HepG2 (cell line): ENCODE results near the gene STAB2. TPM values are rescaled to one million over a fixed set of nuclear protein-coding genes. Genes with fewer than 3 reads are reported as not detected.

Experiments
- ATAC-seq: fragments of 200-7000 bp; cut with Tn5 transposase; 3 replicates; pipeline ENCODE4 v1.9.1; 2020; ENCODE audit warnings: mild to moderate bottlenecking, moderate library complexity
- BruUV-seq: library from RNA; stranded (reverse); fragments of 400-500 nt; replicated peaks from 2 replicates; lab custom pipeline; 2021; lab: Mats Ljungman, UMichigan
- CTCF ChIA-PET: fragments of 300-600 bp; formaldehyde crosslinking; extraction: SDS; loops from one replicate; lab custom pipeline; 2021; ENCODE audit warnings: low total read pairs, inconsistent platforms, low intra/inter-chr PET ratio; lab: Yijun Ruan, JAX
- POLR2A ChIA-PET: fragments of 350-600 bp; sonication (Branson Sonifier 250); formaldehyde crosslinking; loops from one replicate; lab custom pipeline; 2020; ENCODE audit warnings: antibody characterized with exemption, inconsistent platforms; lab: Yijun Ruan, JAX
- DNase-seq: peaks from one replicate; pipeline ENCODE4 v3.0.0-alpha.2; 2015; ENCODE audit warnings: low spot score
- FAIRE-seq: peaks from 3 replicates; lab custom pipeline; 2011; peaks lifted over from hg19 to GRCh38; lab: Jason Lieb, UNC
- H2AFZ ChIP-seq: one replicate; pipeline ENCODE4 v1.6.1; 2011; ENCODE audit warnings: low read length, inconsistent platforms
- H3K27ac ChIP-seq: fragments of 300-600 bp; 3 replicates; pipeline ENCODE4 v1.8.0; 2011; ENCODE audit warnings: mixed run types, mild to moderate bottlenecking, mixed read lengths, low read length, inconsistent platforms; ENCODE audit not compliant: insufficient read depth; ENCODE audit errors: extremely low read length
- H3K27me3 ChIP-seq, 2 experiments: fragments of 200-600 bp in 1 of 2; 2 replicates in 1 of 2; 3 replicates in 1 of 2; pipeline versions ENCODE4 v1.6.0 to v1.8.0; 2011; ENCODE audit warnings: low read length in 2 of 2, mild to moderate bottlenecking in 2 of 2, moderate library complexity in 2 of 2, inconsistent platforms in 1 of 2; ENCODE audit not compliant: insufficient read depth in 2 of 2, control insufficient read depth in 1 of 2
- H3K36me3 ChIP-seq, 2 experiments: fragments of 200-600 bp in 1 of 2; replicated peaks in 1 of 2; 2 replicates in 1 of 2; 3 replicates in 1 of 2; pipeline versions ENCODE4 v1.5.1 to v1.8.0; 2011; ENCODE audit warnings: low read length in 2 of 2, inconsistent platforms in 1 of 2; ENCODE audit not compliant: insufficient read depth in 2 of 2, control insufficient read depth in 1 of 2
- H3K4me1 ChIP-seq: 2 replicates; pipeline ENCODE4 v1.5.1; 2012; ENCODE audit warnings: low read length, inconsistent platforms; ENCODE audit not compliant: insufficient read depth
- H3K4me2 ChIP-seq: 2 replicates; pipeline ENCODE4 v1.6.0; 2011; ENCODE audit warnings: low read depth, low read length, inconsistent platforms
- H3K4me3 ChIP-seq, 3 experiments: fragments of 200-600 bp in 1 of 3; sonication (generic), shearing (Covaris generic) in 1 of 3; replicated peaks in 1 of 3; 2 replicates each; pipeline ENCODE4 v1.5.1; 2011 to 2016; ENCODE audit warnings: low read length in 3 of 3, inconsistent platforms in 2 of 3, low read depth in 2 of 3, mild to moderate bottlenecking in 2 of 3, control low read depth in 1 of 3, mixed read lengths in 1 of 3; ENCODE audit not compliant: insufficient read depth in 1 of 3
- H3K79me2 ChIP-seq: one replicate; pipeline ENCODE4 v1.6.1; 2011; ENCODE audit warnings: low read length, inconsistent platforms; ENCODE audit not compliant: insufficient read depth
- H3K9ac ChIP-seq: 2 replicates; pipeline ENCODE4 v1.6.0; 2011; ENCODE audit warnings: mild to moderate bottlenecking, low read depth, low read length, inconsistent platforms; ENCODE audit not compliant: insufficient read depth
- H3K9me3 ChIP-seq: 2 replicates; pipeline ENCODE4 v1.5.1; 2012; ENCODE audit warnings: mild to moderate bottlenecking, low read length
- H4K20me1 ChIP-seq: 2 replicates; pipeline ENCODE4 v1.6.0; 2011; ENCODE audit warnings: inconsistent platforms, mild to moderate bottlenecking, low read length, moderate library complexity; ENCODE audit not compliant: insufficient read depth
- HOXA3 ChIP-seq: sonication (generic); formaldehyde crosslinking; IDR thresholded peaks from 2 replicates; pipeline ENCODE4 v1.5.0; 2020; ENCODE audit warnings: missing genetic modification reagents
- REXO4 ChIP-seq: sonication (generic); formaldehyde crosslinking; IDR thresholded peaks from 2 replicates; pipeline ENCODE4 v1.8.0; 2022; ENCODE audit warnings: missing genetic modification reagents, mild to moderate bottlenecking, borderline replicate concordance
- TBX3 ChIP-seq: fragments of 450-650 bp; IDR thresholded peaks from 2 replicates; pipeline ENCODE4 v1.6.1; 2017; ENCODE audit warnings: antibody characterized with exemption, mild to moderate bottlenecking, inconsistent platforms, borderline replicate concordance
- ZBTB42 ChIP-seq: sonication (generic); formaldehyde crosslinking; IDR thresholded peaks from 2 replicates; pipeline ENCODE4 v1.5.0; 2020; ENCODE audit warnings: mild to moderate bottlenecking, missing genetic modification reagents
- ZFP37 ChIP-seq: sonication (generic); formaldehyde crosslinking; IDR thresholded peaks from 2 replicates; pipeline ENCODE4 v1.4.0; 2020; ENCODE audit warnings: missing genetic modification reagents, borderline replicate concordance
- ZFP91 ChIP-seq: sonication (generic); formaldehyde crosslinking; IDR thresholded peaks from 2 replicates; pipeline ENCODE4 v1.9.0; 2022; ENCODE audit warnings: missing genetic modification reagents, mild to moderate bottlenecking, borderline replicate concordance
- ZNF10 ChIP-seq: sonication (generic); formaldehyde crosslinking; IDR thresholded peaks from 2 replicates; pipeline ENCODE4 v1.4.0; 2020; ENCODE audit warnings: mild to moderate bottlenecking, low read depth, missing genetic modification reagents, borderline replicate concordance
- ZNF235 ChIP-seq: sonication (generic); formaldehyde crosslinking; IDR thresholded peaks from 2 replicates; pipeline ENCODE4 v1.8.1; 2023; ENCODE audit warnings: mild to moderate bottlenecking, missing genetic modification reagents, borderline replicate concordance
- ZNF24 ChIP-seq: fragments of 450-650 bp; IDR thresholded peaks from 2 replicates; pipeline ENCODE4 v1.6.1; 2017; ENCODE audit warnings: antibody characterized with exemption, mild to moderate bottlenecking
- ZNF460 ChIP-seq: sonication (generic); formaldehyde crosslinking; IDR thresholded peaks from 2 replicates; pipeline ENCODE4 v1.5.1; 2020; ENCODE audit warnings: missing genetic modification reagents, mild to moderate bottlenecking, borderline replicate concordance
- ZNF512B ChIP-seq: sonication (generic); formaldehyde crosslinking; IDR thresholded peaks from 2 replicates; pipeline ENCODE4 v1.5.1; 2020; ENCODE audit warnings: missing genetic modification reagents, mild to moderate bottlenecking, borderline replicate concordance
- ZNF652 ChIP-seq: IDR thresholded peaks from 2 replicates; pipeline ENCODE4 v1.6.1; 2016; ENCODE audit warnings: low read depth, borderline replicate concordance
- WGBS: methylation state at CpG from one replicate; pipeline ENCODE4 v1.1.6; 2017; ENCODE audit warnings: low lambda C conversion rate; 5-methylcytosine and 5-hydroxymethylcytosine counted together
- in situ Hi-C: cut with HindIII; loops from 2 replicates; pipeline ENCODE4 v1.10.0; 2017; ENCODE audit warnings: low pct_unique_long_range_greater_than_20kb; ENCODE audit not compliant: extremely low pct_ligation_motif_present
- intact Hi-C: fragments of 100-400 bp; cut with micrococcal nuclease; formaldehyde crosslinking; loops from one replicate; pipeline ENCODE4 v1.10.0; 2022; ENCODE audit not compliant: unreplicated experiment
- polyA plus RNA-seq, 8 experiments: library from polyadenylated mRNA; depleted of rRNA in 3 of 8; stranded (reverse) in 7 of 8; unstranded in 1 of 8; fragments of >200 nt; fragmentation: Illumina TruSeq in 4 of 8; extraction: Trizol in 4 of 8; gene quantifications; 2 replicates each; pipeline versions ENCODE4 v1.2.1 to v1.2.3, GENCODE V29; 2011 to 2016; ENCODE audit warnings: low read depth in 4 of 8, missing spikeins in 1 of 8, mixed read lengths in 1 of 8; ENCODE audit not compliant: insufficient read depth in 1 of 8
- total RNA-seq, 5 experiments: library from RNA; depleted of rRNA; stranded (reverse); fragments of >200 nt; fragmentation: Illumina TruSeq; extraction: Trizol; gene quantifications; 2 replicates each; pipeline ENCODE4 v1.2.3, GENCODE V29; 2016; ENCODE audit warnings: low read depth in 1 of 5
- TF ChIP-seq, protein P1 (sequence below): sonication (generic); formaldehyde crosslinking; IDR thresholded peaks from 2 replicates; pipeline ENCODE4 v1.4.0; 2020; ENCODE audit warnings: missing genetic modification reagents

The STAB2 gene
- total and polyA plus RNA-seq, 2 of the 13 experiments (the other 11 are each of a cell fraction or from before 2014, with no cell fraction given): not detected

DNA sequence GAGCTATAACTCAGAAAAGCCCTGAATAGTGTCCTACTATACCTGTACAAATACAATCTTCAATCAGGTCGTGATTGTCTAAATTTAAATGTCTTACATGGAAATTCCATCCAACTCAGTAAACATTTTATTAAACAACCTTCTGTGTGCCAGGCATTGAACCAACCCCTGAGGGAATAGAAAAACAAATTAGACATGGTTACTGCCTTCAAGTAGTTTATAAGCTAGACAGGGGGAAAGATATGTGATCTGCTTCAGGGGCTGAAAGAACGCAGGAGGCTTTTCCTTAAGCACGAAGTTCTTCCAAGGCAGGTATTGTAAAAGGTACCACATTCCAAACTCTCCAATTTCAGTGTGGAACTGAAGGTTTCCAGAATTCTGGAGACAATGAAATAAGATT lies 39.7 kb upstream of the STAB2 start (continued):
- TF ChIP-seq ZNF512B (CRISPR knock-in tag) (no peak), TBX3 (no peak), ZNF652 (no peak)

- DNase-seq (no peak), FAIRE-seq (no peak), ATAC-seq (no peak)
- Histone ChIP-seq H3K4me3 (no peak overlapping the region), H4K20me1 (no peaks in the 10 kb centered on the region), H3K4me1 (no peaks in the 10 kb centered on the region), H3K79me2 (no peaks in the 10 kb centered on the region), H3K9ac (no peak overlapping the region), H3K36me3 (no peaks in the 10 kb centered on the region), H3K4me2 (no peak overlapping the region), H3K27ac (no peak overlapping the region), H3K27me3 (no peaks in the 10 kb centered on the region; a peak in 1 of 5 replicates), H2AFZ (no peak overlapping the region), H3K9me3 (no peaks in the 10 kb centered on the region)
- TF ChIP-seq ZNF24: no peak
- no peak for TF ChIP-seq ZNF10 (CRISPR knock-in tag)
- TF ChIP-seq ZNF235 (CRISPR knock-in tag): no peak
- no peak for TF ChIP-seq REXO4
- TF ChIP-seq ZNF460 (CRISPR knock-in tag): no peak
- no peak for TF ChIP-seq ZFP91 (CRISPR knock-in tag)
- no peak for TF ChIP-seq ZBTB42
- no peak for TF ChIP-seq HOXA3 (CRISPR knock-in tag)
- no peak for TF ChIP-seq ZFP37 (CRISPR knock-in tag)
- TF ChIP-seq, protein P1, sequence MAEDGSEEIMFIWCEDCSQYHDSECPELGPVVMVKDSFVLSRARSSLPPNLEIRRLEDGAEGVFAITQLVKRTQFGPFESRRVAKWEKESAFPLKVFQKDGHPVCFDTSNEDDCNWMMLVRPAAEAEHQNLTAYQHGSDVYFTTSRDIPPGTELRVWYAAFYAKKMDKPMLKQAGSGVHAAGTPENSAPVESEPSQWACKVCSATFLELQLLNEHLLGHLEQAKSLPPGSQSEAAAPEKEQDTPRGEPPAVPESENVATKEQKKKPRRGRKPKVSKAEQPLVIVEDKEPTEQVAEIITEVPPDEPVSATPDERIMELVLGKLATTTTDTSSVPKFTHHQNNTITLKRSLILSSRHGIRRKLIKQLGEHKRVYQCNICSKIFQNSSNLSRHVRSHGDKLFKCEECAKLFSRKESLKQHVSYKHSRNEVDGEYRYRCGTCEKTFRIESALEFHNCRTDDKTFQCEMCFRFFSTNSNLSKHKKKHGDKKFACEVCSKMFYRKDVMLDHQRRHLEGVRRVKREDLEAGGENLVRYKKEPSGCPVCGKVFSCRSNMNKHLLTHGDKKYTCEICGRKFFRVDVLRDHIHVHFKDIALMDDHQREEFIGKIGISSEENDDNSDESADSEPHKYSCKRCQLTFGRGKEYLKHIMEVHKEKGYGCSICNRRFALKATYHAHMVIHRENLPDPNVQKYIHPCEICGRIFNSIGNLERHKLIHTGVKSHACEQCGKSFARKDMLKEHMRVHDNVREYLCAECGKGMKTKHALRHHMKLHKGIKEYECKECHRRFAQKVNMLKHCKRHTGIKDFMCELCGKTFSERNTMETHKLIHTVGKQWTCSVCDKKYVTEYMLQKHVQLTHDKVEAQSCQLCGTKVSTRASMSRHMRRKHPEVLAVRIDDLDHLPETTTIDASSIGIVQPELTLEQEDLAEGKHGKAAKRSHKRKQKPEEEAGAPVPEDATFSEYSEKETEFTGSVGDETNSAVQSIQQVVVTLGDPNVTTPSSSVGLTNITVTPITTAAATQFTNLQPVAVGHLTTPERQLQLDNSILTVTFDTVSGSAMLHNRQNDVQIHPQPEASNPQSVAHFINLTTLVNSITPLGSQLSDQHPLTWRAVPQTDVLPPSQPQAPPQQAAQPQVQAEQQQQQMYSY (CRISPR knock-in tag): no peak
- BruUV-seq: no TSS peak
- in situ Hi-C loops (loop anchor here (5.0 to 10.0 kb wide), 2 partner anchors 223 to 601 kb away; no protein-coding TSS in a partner anchor), intact Hi-C loops (loop anchor here (1.0 kb wide), 1 partner anchor 598 kb away; no protein-coding TSS in a partner anchor)
- ChIA-PET CTCF (interaction anchor here (1.5 to 2.0 kb wide), 2 partner anchors 222 to 598 kb away, joined by 9 to 31 read pairs; no protein-coding TSS in a partner anchor), POLR2A (no interaction called here)
- WGBS: 14% methylated on average over 6 of the region's 6 CpGs
These were observed 39.1 kb upstream of the STAB2 start for GRCh38 chr12:103547929-103548328.
